Peyer's patch (tissue), 4 donors: Measurements from ENCODE around the gene PRPF38B.
A peak's percentile ranks its signal among the peaks of the same experiment; 100 is the strongest.

Experiments used
- CTCF ChIP-seq, 6 experiments: fragments of 450-650 bp in 4 of 6; fragments of 200-600 bp in 2 of 6; sonication (generic) in 1 of 6; IDR thresholded peaks; one replicate each; pipeline ENCODE4 v1.5.1; 2017 to 2019; ENCODE audit warnings: antibody characterized with exemption in 6 of 6, mild to moderate bottlenecking in 3 of 6, moderate library complexity in 1 of 6
- POLR2A ChIP-seq, 2 donors: fragments of 450-650 bp; IDR thresholded peaks; one replicate each; pipeline ENCODE4 v1.5.1; 2017; ENCODE audit warnings: antibody characterized with exemption in 2 of 2, mild to moderate bottlenecking in 2 of 2, moderate library complexity in 2 of 2

DNA sequence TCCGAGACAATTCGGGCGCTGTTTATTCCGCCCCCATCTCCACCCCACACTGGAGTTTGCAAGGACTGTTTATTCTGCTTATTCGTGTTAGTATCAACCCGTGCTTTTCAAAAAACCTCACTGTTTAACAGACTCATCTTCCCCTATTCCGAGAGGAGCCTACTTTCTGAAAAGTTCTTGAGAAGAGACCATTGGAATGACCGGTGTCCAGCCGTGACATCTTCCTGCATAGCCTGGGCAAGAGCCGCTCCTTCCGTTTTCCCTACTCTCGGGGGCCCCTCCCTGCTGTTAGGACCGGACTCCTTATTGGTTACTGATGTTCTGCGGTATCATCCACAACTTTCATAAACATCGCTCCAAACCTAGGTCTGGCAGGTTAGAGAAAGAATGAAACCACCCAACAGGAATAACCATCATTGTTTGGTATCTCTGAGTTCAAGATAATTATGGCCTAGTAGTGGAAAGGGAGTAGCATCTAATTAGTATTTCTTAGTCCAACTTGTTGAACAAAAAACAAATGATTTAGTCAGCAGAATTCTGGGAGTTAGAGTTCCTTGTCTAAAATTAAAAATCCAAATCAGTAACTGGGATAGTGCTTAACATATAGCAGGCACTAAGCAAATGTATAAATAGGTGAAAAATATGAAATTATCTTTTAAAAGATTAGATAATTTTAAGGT, 55.2 kb downstream of the PRPF38B start:
- TF ChIP-seq CTCF (IDR thresholded peaks at IDR 0.05) (no peak), POLR2A (IDR thresholded peaks at IDR 0.05) (peak; percentile 46 to 73)
